Cardiac septum (tissue), 1 donor: Measurements from ENCODE around the gene ELOVL6. TPM values are rescaled to one million over a fixed set of nuclear protein-coding genes. Genes with fewer than 3 reads are reported as not detected.
"Not testable (repeated sequence)": the region's sequence is repeated elsewhere in the genome, so short reads cannot be mapped to it uniquely, and the experiment has no call there.

Experiments
- DNase-seq: peaks from one replicate; pipeline ENCODE4 v3.0.0-alpha.2; 2020; ENCODE audit warnings: low spot score
- intact Hi-C: fragments of 100-400 bp; cut with DNase I; formaldehyde crosslinking; loops from one replicate; pipeline ENCODE4 v1.14.0; 2022
- total RNA-seq: library from RNA; stranded (reverse); fragmentation: NEBNext Ultra II Directional; extraction: Animal tissue kit (Norgen Biotek cat#: 25700); gene quantifications from one replicate; pipeline ENCODE4 v1.2.1, GENCODE V29; 2021
- donor health status: DM: no; HTN: no; CAD: no.

Gene ELOVL6
- total RNA-seq, 1 donor from 2014 or later, result 2.4 TPM

- intact Hi-C loops, result no loop called here
- DNase-seq, result no peak
These were observed 32.8 kb downstream of the ELOVL6 start for GRCh38 chr4:110165382-110166286.

- intact Hi-C loops, result no loop called here
- DNase-seq, result no peak
These were observed 33.6 kb downstream of the ELOVL6 start for GRCh38 chr4:110164856-110165255.

GRCh38 chr4:110164251-110164650 lies 34.2 kb downstream of the ELOVL6 start:
- intact Hi-C loops, result no loop called here
- no peak for DNase-seq

- DNase-seq, result no peak
- intact Hi-C loops, result no loop called here
These were observed 34.9 kb downstream of the ELOVL6 start for GRCh38 chr4:110163327-110164069.

- intact Hi-C loops, result no loop called here
- no peak for DNase-seq
These were observed 37.8 kb downstream of the ELOVL6 start for GRCh38 chr4:110160618-110161017.

- no peak for DNase-seq
- intact Hi-C loops, result no loop called here
These were observed 38.9 kb downstream of the ELOVL6 start for GRCh38 chr4:110159541-110159940.

- intact Hi-C loops, result no loop called here
- DNase-seq, result no peak
These were observed 40.8 kb downstream of the ELOVL6 start for GRCh38 chr4:110157580-110157979.

GRCh38 chr4:110157166-110157565 lies 41.2 kb downstream of the ELOVL6 start:
- DNase-seq, intact Hi-C loops: not testable (repeated sequence)

GRCh38 chr4:110156442-110156841 lies 42.0 kb downstream of the ELOVL6 start:
- DNase-seq, result no peak
- intact Hi-C loops, result no loop called here

GRCh38 chr4:110155654-110156053 lies 42.8 kb downstream of the ELOVL6 start:
- intact Hi-C loops, result no loop called here
- no peak for DNase-seq

GRCh38 chr4:110154582-110154981 lies 43.8 kb downstream of the ELOVL6 start:
- intact Hi-C loops, result no loop called here

GRCh38 chr4:110152386-110152785 lies 46.0 kb downstream of the ELOVL6 start:
- no peak for DNase-seq

More at GRCh38 chr4:110154582-110154981, 43.8 kb downstream of the ELOVL6 start:
- DNase-seq, result no peak

GRCh38 chr4:110149089-110149488 lies 49.3 kb downstream of the ELOVL6 start:
- no peak for DNase-seq
- intact Hi-C loops, result no loop called here

More at GRCh38 chr4:110152386-110152785, 46.0 kb downstream of the ELOVL6 start:
- intact Hi-C loops, result no loop called here

GRCh38 chr4:110142461-110142860 lies 56.0 kb downstream of the ELOVL6 start:
- intact Hi-C loops, result no loop called here
- no peak for DNase-seq

- DNase-seq, result no peak
- intact Hi-C loops, result no loop called here
These were observed 58.6 kb downstream of the ELOVL6 start for GRCh38 chr4:110139815-110140214.

- no peak for DNase-seq
- intact Hi-C loops, result no loop called here
These were observed 59.3 kb downstream of the ELOVL6 start for GRCh38 chr4:110139111-110139510.

- intact Hi-C loops, result no loop called here
- no peak for DNase-seq
These were observed 59.9 kb downstream of the ELOVL6 start for GRCh38 chr4:110138551-110138950.

GRCh38 chr4:110137829-110138228 lies 60.6 kb downstream of the ELOVL6 start:
- DNase-seq, result no peak
- intact Hi-C loops, result no loop called here

GRCh38 chr4:110135523-110135922 lies 62.9 kb downstream of the ELOVL6 start:
- DNase-seq, result no peak
- intact Hi-C loops, result no loop called here

GRCh38 chr4:110135076-110135475 lies 63.3 kb downstream of the ELOVL6 start:
- no peak for DNase-seq
- intact Hi-C loops, result no loop called here
